Measurements from ENCODE around the gene B3GLCT. TPM values are rescaled to one million over a fixed set of nuclear protein-coding genes. Genes with fewer than 3 reads are reported as not detected.
A peak's percentile ranks its signal among the peaks of the same experiment; 100 is the strongest.

Gene B3GLCT
- total and polyA plus RNA-seq, 2 experiments from 2014 or later, result 2.2 to 4.4 TPM

DNA sequence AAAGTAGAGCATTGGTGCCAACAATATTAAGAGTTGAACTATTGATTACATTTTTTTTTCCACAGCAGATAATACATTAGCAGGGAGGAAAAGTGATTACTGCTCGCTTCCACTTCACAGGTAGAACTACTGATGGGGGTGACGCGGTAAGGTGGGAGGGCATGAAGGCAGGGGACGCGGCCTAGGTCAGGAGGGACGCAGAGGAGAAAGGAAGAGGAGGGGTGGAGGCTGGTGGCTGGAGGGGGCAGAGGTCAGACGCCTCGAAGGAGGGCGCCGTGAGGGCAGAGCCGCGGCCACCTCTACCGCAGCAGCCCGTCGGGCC is 287 bp upstream of the B3GLCT start:
- H3K27ac Mint-ChIP-seq, result no peak overlapping the region
- no peaks in the 10 kb centered on the region for H3K79me2 ChIP-seq (replicated peaks; ENCODE audit: insufficient read depth)

DNA sequence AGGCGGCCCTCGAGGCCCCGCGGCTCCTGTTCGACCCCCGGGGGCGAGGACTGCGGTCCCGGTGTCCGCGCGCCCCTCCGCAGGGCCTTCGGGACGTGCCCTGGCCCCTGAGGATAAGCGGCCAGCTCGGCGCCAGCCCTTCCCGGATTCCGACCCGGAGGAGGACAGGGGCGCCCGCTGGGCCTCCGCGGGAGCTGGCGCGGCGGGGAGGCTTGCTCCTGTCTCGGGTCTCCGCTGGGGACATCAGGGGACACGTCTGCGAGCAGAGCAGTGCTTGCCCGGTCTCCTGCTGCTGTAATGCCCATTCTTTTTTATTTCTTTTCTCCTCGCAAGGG is 829 bp downstream of the B3GLCT start:
- Histone ChIP-seq H3K27me3 (ENCODE audit: insufficient read depth) (peaks cover 9% of the 10 kb centered on the region; the same call in 1 of the 2 replicates), H3K4me1 (ENCODE audit: insufficient read depth) (peaks cover 7% of the 10 kb centered on the region), H3K27ac (ENCODE audit: low read depth) (no peak overlapping the region), H4K20me1 (replicated peaks; ENCODE audit: insufficient read depth) (no peaks in the 10 kb centered on the region), H3F3A (replicated peaks; ENCODE audit: low read depth) (no peaks in the 10 kb centered on the region), H3K4me3 (peak overlapping the region; percentile 59), H3K9me2 (ENCODE audit: insufficient read depth) (no peaks in the 10 kb centered on the region), H3K4me2 (peak overlapping the region; percentile 89), H3K79me2 (replicated peaks; ENCODE audit: insufficient read depth) (no peaks in the 10 kb centered on the region), H2AFZ (peak overlapping the region; percentile 83; the same call in 1 of the 2 replicates), H3K36me3 (ENCODE audit: insufficient read depth) (no peaks in the 10 kb centered on the region)
- peaks cover 17% of the 10 kb centered on the region for H3K4me1 Mint-ChIP-seq
- no peak; the same call in 2 of the 3 replicates for ATAC-seq
- peak overlapping the region; percentile 75 for H3K4me3 Mint-ChIP-seq
- peak; percentile 46 for DNase-seq (ENCODE audit: low spot score)
- H3K36me3 Mint-ChIP-seq (ENCODE audit: low read depth), result no peaks in the 10 kb centered on the region
- H3K27me3 Mint-ChIP-seq (ENCODE audit: insufficient read depth, low read depth, poor library complexity), result peaks cover 11% of the 10 kb centered on the region
- H3K27ac Mint-ChIP-seq, result no peak overlapping the region
- no peaks in the 10 kb centered on the region; the same call in 2 of the 3 replicates for H3K9me3 Mint-ChIP-seq
- TF ChIP-seq POLR2AphosphoS5 (IDR thresholded peaks at IDR 0.05; ENCODE audit: low read depth), result no peak
- TF ChIP-seq NANOG (IDR thresholded peaks at IDR 0.05; ENCODE audit: borderline replicate concordance), result no peak
- no peak for TF ChIP-seq ZNF331 (CRISPR knock-in tag; IDR thresholded peaks at IDR 0.05; ENCODE audit: low read depth)
- no peak for TF ChIP-seq STAT1 (IDR thresholded peaks at IDR 0.05; ENCODE audit: unreplicated experiment)
- TF ChIP-seq ZNF114 (CRISPR knock-in tag; IDR thresholded peaks at IDR 0.05), result no peak
- TF ChIP-seq EZH2 (IDR thresholded peaks at IDR 0.05; ENCODE audit: low read depth, unreplicated experiment), result no peak
- TF ChIP-seq ZNF462 (CRISPR knock-in tag; IDR thresholded peaks at IDR 0.05), result no peak
- TF ChIP-seq EZH2phosphoT487 (IDR thresholded peaks at IDR 0.05; ENCODE audit: unreplicated experiment), result no peak
- TF ChIP-seq, protein P1, sequence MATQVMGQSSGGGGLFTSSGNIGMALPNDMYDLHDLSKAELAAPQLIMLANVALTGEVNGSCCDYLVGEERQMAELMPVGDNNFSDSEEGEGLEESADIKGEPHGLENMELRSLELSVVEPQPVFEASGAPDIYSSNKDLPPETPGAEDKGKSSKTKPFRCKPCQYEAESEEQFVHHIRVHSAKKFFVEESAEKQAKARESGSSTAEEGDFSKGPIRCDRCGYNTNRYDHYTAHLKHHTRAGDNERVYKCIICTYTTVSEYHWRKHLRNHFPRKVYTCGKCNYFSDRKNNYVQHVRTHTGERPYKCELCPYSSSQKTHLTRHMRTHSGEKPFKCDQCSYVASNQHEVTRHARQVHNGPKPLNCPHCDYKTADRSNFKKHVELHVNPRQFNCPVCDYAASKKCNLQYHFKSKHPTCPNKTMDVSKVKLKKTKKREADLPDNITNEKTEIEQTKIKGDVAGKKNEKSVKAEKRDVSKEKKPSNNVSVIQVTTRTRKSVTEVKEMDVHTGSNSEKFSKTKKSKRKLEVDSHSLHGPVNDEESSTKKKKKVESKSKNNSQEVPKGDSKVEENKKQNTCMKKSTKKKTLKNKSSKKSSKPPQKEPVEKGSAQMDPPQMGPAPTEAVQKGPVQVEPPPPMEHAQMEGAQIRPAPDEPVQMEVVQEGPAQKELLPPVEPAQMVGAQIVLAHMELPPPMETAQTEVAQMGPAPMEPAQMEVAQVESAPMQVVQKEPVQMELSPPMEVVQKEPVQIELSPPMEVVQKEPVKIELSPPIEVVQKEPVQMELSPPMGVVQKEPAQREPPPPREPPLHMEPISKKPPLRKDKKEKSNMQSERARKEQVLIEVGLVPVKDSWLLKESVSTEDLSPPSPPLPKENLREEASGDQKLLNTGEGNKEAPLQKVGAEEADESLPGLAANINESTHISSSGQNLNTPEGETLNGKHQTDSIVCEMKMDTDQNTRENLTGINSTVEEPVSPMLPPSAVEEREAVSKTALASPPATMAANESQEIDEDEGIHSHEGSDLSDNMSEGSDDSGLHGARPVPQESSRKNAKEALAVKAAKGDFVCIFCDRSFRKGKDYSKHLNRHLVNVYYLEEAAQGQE (IDR thresholded peaks at IDR 0.05; ENCODE audit: unreplicated experiment), result no peak
- no peak for TF ChIP-seq CREB1 (CRISPR knock-in tag; IDR thresholded peaks at IDR 0.05; ENCODE audit: low read depth)
- TF ChIP-seq, protein P2, sequence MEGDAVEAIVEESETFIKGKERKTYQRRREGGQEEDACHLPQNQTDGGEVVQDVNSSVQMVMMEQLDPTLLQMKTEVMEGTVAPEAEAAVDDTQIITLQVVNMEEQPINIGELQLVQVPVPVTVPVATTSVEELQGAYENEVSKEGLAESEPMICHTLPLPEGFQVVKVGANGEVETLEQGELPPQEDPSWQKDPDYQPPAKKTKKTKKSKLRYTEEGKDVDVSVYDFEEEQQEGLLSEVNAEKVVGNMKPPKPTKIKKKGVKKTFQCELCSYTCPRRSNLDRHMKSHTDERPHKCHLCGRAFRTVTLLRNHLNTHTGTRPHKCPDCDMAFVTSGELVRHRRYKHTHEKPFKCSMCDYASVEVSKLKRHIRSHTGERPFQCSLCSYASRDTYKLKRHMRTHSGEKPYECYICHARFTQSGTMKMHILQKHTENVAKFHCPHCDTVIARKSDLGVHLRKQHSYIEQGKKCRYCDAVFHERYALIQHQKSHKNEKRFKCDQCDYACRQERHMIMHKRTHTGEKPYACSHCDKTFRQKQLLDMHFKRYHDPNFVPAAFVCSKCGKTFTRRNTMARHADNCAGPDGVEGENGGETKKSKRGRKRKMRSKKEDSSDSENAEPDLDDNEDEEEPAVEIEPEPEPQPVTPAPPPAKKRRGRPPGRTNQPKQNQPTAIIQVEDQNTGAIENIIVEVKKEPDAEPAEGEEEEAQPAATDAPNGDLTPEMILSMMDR (conservative IDR thresholded peaks at IDR 0.05; ENCODE audit: low read depth in 2 of 2), result no peak

More for the DNA sequence above, 287 bp upstream of the B3GLCT start:
- Histone ChIP-seq H4K20me1 (replicated peaks; ENCODE audit: insufficient read depth) (no peaks in the 10 kb centered on the region), H3K4me2 (peak overlapping the region; percentile 74), H3K27ac (ENCODE audit: low read depth) (no peak overlapping the region), H3K4me1 (ENCODE audit: insufficient read depth) (peaks cover 7% of the 10 kb centered on the region), H3K4me3 (peak overlapping the region; percentile 59), H3K9me2 (ENCODE audit: insufficient read depth) (no peaks in the 10 kb centered on the region), H3K36me3 (ENCODE audit: insufficient read depth) (no peaks in the 10 kb centered on the region), H2AFZ (peak overlapping the region; percentile 57; the same call in 1 of the 2 replicates), H3K27me3 (ENCODE audit: insufficient read depth) (peaks cover 9% of the 10 kb centered on the region; the same call in 1 of the 2 replicates), H3F3A (replicated peaks; ENCODE audit: low read depth) (no peaks in the 10 kb centered on the region)
- DNase-seq (ENCODE audit: low spot score), result no peak
- no peak for ATAC-seq
- Mint-ChIP-seq H3K27me3 (ENCODE audit: insufficient read depth, low read depth, poor library complexity) (peaks cover 11% of the 10 kb centered on the region), H3K4me1 (peaks cover 17% of the 10 kb centered on the region), H3K36me3 (ENCODE audit: low read depth) (no peaks in the 10 kb centered on the region; the same call in 2 of the 3 replicates), H3K4me3 (peak overlapping the region; percentile 75), H3K9me3 (no peaks in the 10 kb centered on the region; the same call in 2 of the 3 replicates)
- no peak for TF ChIP-seq STAT1 (IDR thresholded peaks at IDR 0.05; ENCODE audit: unreplicated experiment)
